Naive thymus-derived CD8-positive, alpha-beta T cell (primary cell): Measurements from ENCODE around the gene MATN1. TPM values are rescaled to one million over a fixed set of nuclear protein-coding genes. Genes with fewer than 3 reads are reported as not detected.

ENCODE experiments used
- ATAC-seq, 2 donors: fragments of 150-1000 bp; cut with Tn5 transposase in 1 of 2; sonication (Bioruptor Pico), chemical (Tn5 transposase) in 1 of 2; 1 replicate in 1 of 2; 2 replicates in 1 of 2; pipeline ENCODE4 v1.10.0; 2021; ENCODE audit warnings: mild to moderate bottlenecking in 2 of 2, moderate library complexity in 2 of 2
- POLR2A ChIA-PET: fragments of 350-600 bp; sonication (Branson Sonifier 250); formaldehyde crosslinking; loops from one replicate; lab custom pipeline; 2021; ENCODE audit warnings: antibody characterized with exemption; lab: Charles Lee
- DNase-seq, 10 donors: peaks; one replicate each; pipeline versions ENCODE4 v3.0.0 to v3.0.0-alpha.2; 2020 to 2022
- H3K27ac Mint-ChIP-seq, 10 donors: one replicate each; pipeline ENCODE4 v1.8.0; 2020 to 2022; ENCODE audit warnings: mild to moderate bottlenecking in 10 of 10, mixed read lengths in 10 of 10, moderate library complexity in 4 of 10, inconsistent platforms in 1 of 10
- H3K27me3 Mint-ChIP-seq, 5 donors: one replicate each; pipeline ENCODE4 v1.8.0; 2021 to 2022; ENCODE audit warnings: mixed read lengths in 5 of 5
- H3K36me3 Mint-ChIP-seq, 3 donors: one replicate each; pipeline ENCODE4 v1.8.0; 2020 to 2022; ENCODE audit warnings: mixed read lengths in 3 of 3, mild to moderate bottlenecking in 2 of 3, inconsistent platforms in 1 of 3
- H3K4me1 Mint-ChIP-seq, 4 donors: one replicate each; pipeline ENCODE4 v1.8.0; 2021 to 2022; ENCODE audit warnings: mixed read lengths in 4 of 4
- H3K4me3 Mint-ChIP-seq, 10 donors: one replicate each; pipeline ENCODE4 v1.8.0; 2020 to 2022; ENCODE audit warnings: mild to moderate bottlenecking in 10 of 10, mixed read lengths in 10 of 10, moderate library complexity in 6 of 10, inconsistent platforms in 1 of 10
- H3K9me3 Mint-ChIP-seq, 9 donors: one replicate each; pipeline ENCODE4 v1.8.0; 2020 to 2022; ENCODE audit warnings: mixed read lengths in 9 of 9, mild to moderate bottlenecking in 3 of 9, inconsistent platforms in 1 of 9, moderate library complexity in 1 of 9
- microRNA-seq: library from miRNA; unstranded; fragments of <30 nt; microRNA quantifications from one replicate; pipeline ENCODE4 v1.2.0, GENCODE V29; 2022; ENCODE audit warnings: borderline microRNAs expressed
- polyA plus RNA-seq, 3 donors: library from polyadenylated mRNA; unstranded; fragments of 300-500 nt; fragmentation: Illumina TruSeq; gene quantifications; one replicate each; pipeline ENCODE4 v1.2.3, GENCODE V29; 2021
- total RNA-seq, 8 experiments: library from RNA in 2 of 8; stranded (reverse) in 2 of 8; gene quantifications; one replicate each; pipeline ENCODE4 v1.2.3 and lab custom pipeline; 2021 to 2026

The MATN1 gene
- total and polyA plus RNA-seq, 5 experiments from 2014 or later: 0.07 to 0.96 (median 0.47) TPM; not detected in 2

GRCh38 chr1:30666756-30667273, 56.6 kb downstream of the MATN1 start:
- POLR2A ChIA-PET: no interaction called here
- no peak overlapping the region for H3K4me3 Mint-ChIP-seq
- no peaks in the 10 kb centered on the region for H3K36me3 Mint-ChIP-seq

GRCh38 chr1:30665216-30666010, 58.0 kb downstream of the MATN1 start:
- H3K4me1 Mint-ChIP-seq: no peaks in the 10 kb centered on the region
- DNase-seq (no peak), ATAC-seq (no peak)
- H3K27ac Mint-ChIP-seq: no peak overlapping the region
- H3K27me3 Mint-ChIP-seq: peaks cover 0 to 13% (median 9%) of the 10 kb centered on the region in 5 donors
- no peak overlapping the region for H3K4me3 Mint-ChIP-seq
- H3K36me3 Mint-ChIP-seq: no peaks in the 10 kb centered on the region
- POLR2A ChIA-PET: no interaction called here
- no peaks in the 10 kb centered on the region for H3K9me3 Mint-ChIP-seq

More at GRCh38 chr1:30666756-30667273, 56.6 kb downstream of the MATN1 start:
- Mint-ChIP-seq H3K27me3 (peaks cover 0 to 17% (median 10%) of the 10 kb centered on the region in 5 donors), H3K4me1 (no peaks in the 10 kb centered on the region), H3K9me3 (no peaks in the 10 kb centered on the region), H3K27ac (no peak overlapping the region)
- ATAC-seq: no peak
- DNase-seq: no peak

- Mint-ChIP-seq H3K27ac (no peak overlapping the region), H3K4me3 (no peak overlapping the region), H3K4me1 (no peaks in the 10 kb centered on the region), H3K36me3 (no peaks in the 10 kb centered on the region), H3K9me3 (no peaks in the 10 kb centered on the region), H3K27me3 (peaks cover 2 to 12% (median 4%) of the 10 kb centered on the region in 5 donors)
- ATAC-seq: no peak
- POLR2A ChIA-PET: no interaction called here
- DNase-seq: no peak
Observed at GRCh38 chr1:30664103-30664755, 59.2 kb downstream of the MATN1 start.

- Mint-ChIP-seq H3K4me3 (no peak overlapping the region), H3K4me1 (no peaks in the 10 kb centered on the region), H3K27ac (no peak overlapping the region), H3K27me3 (peaks cover 5 to 15% (median 7%) of the 10 kb centered on the region in 5 donors), H3K9me3 (no peaks in the 10 kb centered on the region), H3K36me3 (no peaks in the 10 kb centered on the region)
- DNase-seq (no peak), ATAC-seq (no peak)
- POLR2A ChIA-PET: no interaction called here
Observed at GRCh38 chr1:30663596-30664091, 59.7 kb downstream of the MATN1 start.

GRCh38 chr1:30662291-30662840, 61.0 kb downstream of the MATN1 start:
- no peaks in the 10 kb centered on the region for H3K4me1 Mint-ChIP-seq
- no peak for ATAC-seq
- POLR2A ChIA-PET: no interaction called here
- H3K27me3 Mint-ChIP-seq: peaks cover 5 to 24% (median 8%) of the 10 kb centered on the region in 5 donors
- H3K27ac Mint-ChIP-seq: no peak overlapping the region
- no peaks in the 10 kb centered on the region for H3K36me3 Mint-ChIP-seq
- no peak overlapping the region for H3K4me3 Mint-ChIP-seq
- H3K9me3 Mint-ChIP-seq: no peaks in the 10 kb centered on the region
- no peak for DNase-seq

GRCh38 chr1:30661311-30661710, 62.1 kb downstream of the MATN1 start:
- H3K4me3 Mint-ChIP-seq: no peak overlapping the region
- H3K9me3 Mint-ChIP-seq: no peaks in the 10 kb centered on the region
- POLR2A ChIA-PET: no interaction called here
- no peaks in the 10 kb centered on the region for H3K4me1 Mint-ChIP-seq
- H3K27me3 Mint-ChIP-seq: peaks cover 5 to 24% (median 8%) of the 10 kb centered on the region in 5 donors
- ATAC-seq (no peak), DNase-seq (no peak)
- no peaks in the 10 kb centered on the region for H3K36me3 Mint-ChIP-seq
- H3K27ac Mint-ChIP-seq: no peak overlapping the region

Small RNAs within 50 kb of the gene (microRNA-seq; reads per million reads assigned to microRNA genes)
- gene MIR4420: not detected

Other genes starting within 250 kb of the MATN1 start
- gene LAPTM5, start 34.2 kb upstream of the MATN1 start, total RNA-seq: 100 to 1,000 TPM; 565 to 585 TPM
- 100 to 1,000 TPM; 534 to 602 (median 561) TPM for gene LAPTM5, start 34.2 kb upstream of the MATN1 start, polyA plus RNA-seq
- gene SDC3, start 185.2 kb upstream of the MATN1 start, total RNA-seq: under 1 TPM; 0.16 to 0.66 TPM
- not detected for gene SDC3, start 185.2 kb upstream of the MATN1 start, polyA plus RNA-seq